HG02759 (cell line): ENCODE data around the gene PAPPA.

Experiments
- ATAC-seq: cut with Tn5 transposase; IDR thresholded peaks from one replicate; pipeline ENCODE4 v1.9.1; 2021; ENCODE audit warnings: mild to moderate bottlenecking, moderate library complexity; ENCODE audit not compliant: unreplicated experiment

The PAPPA gene

DNA sequence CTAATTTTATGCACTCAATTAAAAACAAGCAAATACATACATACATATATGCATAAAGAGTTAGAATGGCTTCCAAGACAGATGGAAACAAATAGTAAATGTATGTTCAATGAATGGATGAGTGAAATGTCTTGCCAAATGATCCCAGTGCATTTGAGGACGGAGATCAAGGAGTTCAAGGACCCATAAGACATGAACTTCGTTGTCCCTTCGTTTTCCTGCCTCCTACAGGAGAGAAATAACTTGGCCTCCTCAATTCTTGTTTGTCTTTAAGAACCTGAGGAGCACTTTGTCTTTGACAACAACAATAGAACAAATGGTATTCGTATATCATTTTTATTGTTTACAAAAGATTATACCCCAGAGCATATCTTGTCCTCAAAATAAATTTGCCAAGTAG is 2.4 kb upstream of the PAPPA start:
- ATAC-seq: no peak

- ATAC-seq: no peak
Measured at GRCh38 chr9:116151966-116152381, 1.6 kb upstream of the PAPPA start.

- no peak for ATAC-seq
Measured at GRCh38 chr9:116152390-116152789, 1.2 kb upstream of the PAPPA start.

- ATAC-seq: no peak
Measured at GRCh38 chr9:116152941-116153764, 438 bp upstream of the PAPPA start.

DNA sequence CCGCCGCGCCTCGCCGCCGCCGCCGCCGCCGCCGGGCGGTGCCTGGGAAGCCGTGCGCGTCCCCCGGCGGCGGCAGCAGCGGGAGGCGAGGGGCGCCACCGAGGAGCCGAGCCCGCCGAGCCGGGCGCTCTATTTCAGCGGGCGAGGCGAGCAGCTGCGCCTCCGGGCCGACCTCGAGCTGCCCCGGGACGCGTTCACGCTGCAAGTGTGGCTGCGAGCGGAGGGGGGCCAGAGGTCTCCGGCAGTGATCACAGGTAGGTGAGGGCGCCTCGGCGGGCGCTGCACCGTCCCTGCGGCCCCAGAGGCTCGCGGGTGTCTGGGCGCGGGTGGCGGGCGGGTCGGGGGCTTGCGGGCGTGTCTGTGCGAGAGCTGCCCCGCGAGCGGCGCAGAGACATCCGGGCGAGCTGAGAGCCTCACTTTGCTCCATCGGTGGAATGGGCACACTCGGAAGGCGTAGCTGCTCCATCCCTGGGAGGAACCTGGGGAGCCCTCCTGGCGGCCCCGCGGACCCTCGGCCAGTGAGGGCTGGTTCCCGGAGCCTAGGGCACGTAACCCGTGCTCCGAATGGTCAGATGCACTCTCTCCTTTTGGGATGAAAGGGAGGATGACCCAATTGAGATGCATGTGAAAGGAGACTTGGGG is 864 bp downstream of the PAPPA start:
- no peak for ATAC-seq

- peak; percentile 54 for ATAC-seq
Measured at GRCh38 chr9:116154976-116155697, 1.5 kb downstream of the PAPPA start.

DNA sequence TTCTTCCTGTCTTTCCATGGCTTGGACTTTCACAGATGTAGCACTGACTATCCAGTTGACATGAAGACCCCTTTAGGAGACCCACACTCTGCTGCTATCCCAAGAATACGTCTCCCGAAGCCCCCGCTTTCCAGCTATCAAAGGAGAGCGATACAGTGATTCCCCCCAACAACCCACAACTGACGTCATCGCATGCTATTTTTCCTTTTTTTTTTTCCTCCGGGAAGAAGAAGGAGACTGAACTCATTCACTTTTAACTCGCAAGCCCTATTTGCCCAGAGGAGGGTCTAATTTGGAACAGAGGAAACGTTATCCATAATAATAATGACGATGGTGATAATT is 2.1 kb downstream of the PAPPA start:
- no peak for ATAC-seq

- ATAC-seq: no peak
Measured at GRCh38 chr9:116156621-116157314, 3.2 kb downstream of the PAPPA start.

DNA sequence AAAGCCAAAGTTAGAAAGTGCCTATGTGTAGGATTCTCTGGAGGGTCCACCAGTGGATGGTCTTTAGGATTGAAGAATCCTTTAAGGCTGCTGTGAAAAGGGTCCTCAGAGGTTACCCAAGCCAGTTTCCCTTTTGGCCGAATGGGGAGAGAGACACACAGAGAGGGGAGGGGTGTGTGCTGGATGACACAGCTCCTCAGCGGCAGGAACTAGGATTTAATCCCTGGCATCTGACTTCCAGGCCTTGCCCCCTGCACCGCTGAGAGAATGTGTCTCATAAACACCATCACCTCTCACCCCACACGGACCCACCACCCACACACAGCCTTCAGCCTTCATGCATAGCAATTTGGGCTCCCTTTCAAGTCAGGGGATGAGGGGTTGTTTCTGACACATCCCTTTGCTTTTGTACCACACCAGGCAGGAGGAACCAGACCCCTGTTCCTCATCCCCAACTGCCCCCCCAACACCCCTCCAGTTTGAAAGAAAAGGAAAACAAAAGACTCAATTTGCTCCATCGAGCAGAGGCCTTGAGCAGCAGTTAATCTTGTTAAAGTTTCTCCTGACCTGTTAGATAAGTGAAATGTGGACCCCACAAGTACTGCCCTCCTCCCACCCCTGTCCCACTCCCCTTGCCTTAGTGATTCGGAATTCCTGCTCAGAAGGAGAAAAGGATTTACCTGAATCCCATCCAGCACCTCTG is 4.0 kb downstream of the PAPPA start:
- no peak for ATAC-seq

DNA sequence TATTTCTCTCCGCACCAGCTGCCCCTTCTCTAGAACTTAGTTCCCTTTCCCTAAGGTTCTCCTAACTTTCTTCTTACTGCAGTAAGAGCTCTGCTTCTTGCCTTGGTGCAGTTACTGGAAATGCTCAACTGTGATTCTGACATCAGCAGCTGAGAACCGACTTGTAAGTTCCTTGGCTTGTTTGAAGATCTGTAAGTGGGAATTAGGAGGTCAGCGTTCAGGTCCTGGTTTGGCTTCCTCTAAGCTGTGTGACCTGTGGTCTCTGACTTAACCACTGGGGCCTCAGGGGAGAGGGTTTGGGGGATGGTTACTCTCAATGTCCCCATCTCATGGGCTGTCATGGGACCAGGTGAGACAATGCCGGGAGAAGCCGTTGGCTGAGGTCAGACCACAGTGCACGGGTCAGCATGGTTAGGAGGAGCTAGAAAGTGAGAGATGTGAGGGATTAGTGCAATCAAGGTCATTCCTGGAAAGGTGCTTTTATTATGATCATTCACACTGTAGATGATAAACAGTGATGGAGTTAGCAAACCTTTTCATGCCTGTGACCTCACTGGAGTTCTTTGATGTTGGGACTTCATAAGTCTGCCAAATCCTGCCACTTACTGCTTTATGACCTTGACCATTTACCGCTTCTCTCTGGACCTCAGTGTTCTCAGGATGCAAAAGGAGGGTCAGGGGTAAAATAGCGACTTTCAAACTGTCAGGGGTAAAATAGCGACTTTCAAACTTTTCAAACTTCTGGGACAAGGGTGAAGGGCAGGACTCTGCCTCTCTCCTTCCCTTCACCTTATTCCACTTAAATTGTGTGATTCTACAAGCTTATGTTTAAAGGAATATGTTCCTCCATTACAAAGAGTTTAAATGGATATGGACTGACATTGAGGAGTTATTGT is 7.3 kb downstream of the PAPPA start:
- no peak for ATAC-seq

GRCh38 chr9:116162241-116162781 is 8.7 kb downstream of the PAPPA start:
- ATAC-seq: no peak

DNA sequence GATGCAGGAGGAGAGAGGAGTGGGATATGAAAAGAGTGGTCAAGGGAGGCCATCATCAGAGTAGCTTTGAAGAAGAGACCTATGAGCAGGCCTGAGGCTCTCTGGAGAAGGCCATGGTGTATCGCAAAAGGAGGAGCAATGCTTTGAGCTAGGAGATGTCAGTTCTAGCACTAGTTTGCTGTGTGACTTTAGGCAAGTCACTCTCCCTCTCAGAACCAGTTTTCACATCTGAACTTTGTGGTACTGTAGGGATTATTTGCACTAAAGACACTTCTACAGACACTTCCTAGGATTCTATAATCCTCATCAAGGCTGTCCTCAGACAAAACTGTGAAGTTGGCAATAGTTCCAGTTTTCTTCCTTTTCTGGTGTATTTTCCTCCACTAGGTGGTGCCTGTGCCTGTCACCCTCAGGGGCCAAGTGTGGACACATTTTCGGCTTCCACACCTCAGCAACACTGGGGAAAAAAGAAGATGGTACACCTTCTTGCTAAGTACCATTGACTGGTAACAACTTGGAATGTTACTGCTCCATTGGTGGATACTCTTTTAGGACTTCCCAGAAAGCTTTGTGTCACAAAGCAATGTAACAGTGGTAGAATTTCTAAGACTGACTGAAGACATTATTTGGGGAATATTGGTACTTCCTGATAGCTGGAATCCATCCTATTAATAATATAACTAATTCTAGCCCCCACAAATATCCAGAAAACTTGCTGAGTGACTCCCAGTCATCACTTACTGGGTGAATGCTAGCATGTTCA is 9.9 kb downstream of the PAPPA start:
- ATAC-seq: no peak

GRCh38 chr9:116165912-116166311 is 12.3 kb downstream of the PAPPA start:
- no peak for ATAC-seq

DNA sequence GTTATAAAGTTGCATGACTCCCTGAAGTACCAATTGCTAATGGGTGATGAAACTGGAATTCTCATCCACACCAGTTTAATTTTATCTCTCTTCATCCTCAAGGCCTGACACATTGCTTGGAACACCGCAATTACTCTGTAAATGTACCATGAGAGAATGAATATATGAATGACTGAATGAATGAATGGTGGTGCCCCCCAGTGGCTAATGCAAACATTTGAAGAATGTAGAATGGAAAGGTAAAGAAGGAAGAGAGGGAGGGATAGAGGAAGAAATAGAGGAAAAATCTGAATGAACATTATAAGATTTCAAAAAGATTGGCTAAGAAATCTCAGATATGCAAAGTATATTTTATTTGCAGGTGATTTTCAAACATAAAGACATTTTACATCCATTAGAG is 13.1 kb downstream of the PAPPA start:
- no peak for ATAC-seq

- ATAC-seq: no peak
Measured at GRCh38 chr9:116168231-116168630, 14.6 kb downstream of the PAPPA start.

GRCh38 chr9:116172216-116172615 is 18.6 kb downstream of the PAPPA start:
- no peak for ATAC-seq

DNA sequence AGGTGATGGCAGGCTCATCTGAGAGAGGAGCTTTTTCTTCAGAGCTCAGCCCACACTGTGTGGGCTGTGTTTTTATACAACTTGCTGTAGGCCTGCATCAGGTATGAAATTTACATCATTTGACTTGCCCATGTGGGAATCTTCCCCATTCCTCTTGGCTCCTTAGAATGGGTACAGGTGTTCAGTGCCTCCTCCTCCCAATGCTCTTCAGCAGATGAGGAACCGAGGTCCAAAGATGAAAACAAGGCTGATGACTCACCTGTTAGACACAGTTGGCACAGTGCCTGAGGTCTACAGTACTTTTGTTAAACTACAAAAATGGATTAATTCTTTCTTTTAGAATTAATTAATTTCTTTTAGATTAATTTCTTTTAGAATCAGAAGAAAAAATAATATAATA is 20.8 kb downstream of the PAPPA start:
- ATAC-seq: no peak

- ATAC-seq: no peak
Measured at GRCh38 chr9:116175614-116176013, 22.0 kb downstream of the PAPPA start.
